ENCODE results near the gene DNM3. TPM values are rescaled to one million over a fixed set of nuclear protein-coding genes. Genes with fewer than 3 reads are reported as not detected.

The DNM3 gene
- total and polyA plus RNA-seq, 9 of the 15 experiments (the other 6 are each of a cell fraction or from before 2014, with no cell fraction given), result 0.08 to 0.36 (median 0.22) TPM; not detected in 1

- H3K4me1 ChIP-seq (replicated peaks in 1 of 2; ENCODE audit: control insufficient read depth in 2 of 2, insufficient read depth in 2 of 2, low read length in 2 of 2), result no peaks in the 10 kb centered on the region
- in situ Hi-C loops (cut with MboI) (no loop called here), intact Hi-C loops (cut with micrococcal nuclease) (no loop called here)
- no peak for FAIRE-seq
- H2AFZ ChIP-seq (ENCODE audit: low read depth, low read length), result no peak overlapping the region
- TF ChIP-seq CC2D1A (IDR thresholded peaks at IDR 0.05), result no peak
- TF ChIP-seq E2F8 (IDR thresholded peaks at IDR 0.05; ENCODE audit: low read depth, partially characterized antibody), result no peak
- no peak for TF ChIP-seq ZNF274 (IDR thresholded peaks at IDR 0.05; ENCODE audit: borderline replicate concordance, low read depth, low read length)
- TF ChIP-seq ZNF184 (CRISPR knock-in tag; IDR thresholded peaks at IDR 0.05), result no peak
- no peak for TF ChIP-seq KDM5B (IDR thresholded peaks at IDR 0.05; ENCODE audit: insufficient replicate concordance, low read depth, low read length)
- H3K9me1 ChIP-seq (ENCODE audit: control insufficient read depth, insufficient read depth, low read length), result no peaks in the 10 kb centered on the region
- no peak overlapping the region for H3K27ac ChIP-seq (ENCODE audit: extremely low read depth, low read depth, low read length)
- BruUV-seq (replicated peaks), result no TSS peak
- H3K79me2 ChIP-seq (ENCODE audit: control insufficient read depth, insufficient read depth, low read length), result no peaks in the 10 kb centered on the region
- no peaks in the 10 kb centered on the region for H3K36me3 ChIP-seq (ENCODE audit: control insufficient read depth, insufficient read depth, low read length)
- H3K9me3 ChIP-seq (replicated peaks; ENCODE audit: control insufficient read depth, insufficient read depth, low read depth, low read length), result no peaks in the 10 kb centered on the region
- ChIA-PET POLR2A (no interaction called here), CTCF (ENCODE audit: low intra/inter-chr PET ratio) (no interaction called here)
- no peaks in the 10 kb centered on the region for H4K20me1 ChIP-seq (replicated peaks; ENCODE audit: control insufficient read depth, insufficient read depth, low read length)
- 0% methylated on average over 3 of the region's 3 CpGs for WGBS (ENCODE audit: insufficient coverage, low coverage, missing lambda C conversion rate)
- no peak overlapping the region for H3K9ac ChIP-seq (ENCODE audit: insufficient read depth in 1 of 2, low read depth in 2 of 2, low read length in 2 of 2)
- H3K4me2 ChIP-seq (ENCODE audit: insufficient read depth, low read length), result no peak overlapping the region
- DNase-seq (ENCODE audit: extremely low read depth in 1 of 4, low spot score in 3 of 4), result no peak
- no peak for ATAC-seq
- H3K4me3 ChIP-seq, result no peak overlapping the region
- no peaks in the 10 kb centered on the region for H3K27me3 ChIP-seq (ENCODE audit: control insufficient read depth in 2 of 2, insufficient read depth in 2 of 2, low read length in 2 of 2)
Observed at GRCh38 chr1:172085317-172085716, 244.0 kb downstream of the DNM3 start.
